Stomach (tissue), 9 donors: Measurements from ENCODE around the gene RHAG. TPM values are rescaled to one million over a fixed set of nuclear protein-coding genes. Genes with fewer than 3 reads are reported as not detected.

Experiments used
- DNase-seq, 2 donors: peaks; one replicate each; pipeline versions ENCODE4 v3.0.0 to v3.0.0-alpha.2; 2013 to 2019
- H3K27ac ChIP-seq, 5 donors: fragments of 200-600 bp in 4 of 5; sonication (generic) in 4 of 5; one replicate each; pipeline ENCODE4 v1.5.1; 2013 to 2019; ENCODE audit warnings: mild to moderate bottlenecking in 1 of 5, moderate library complexity in 1 of 5
- H3K27me3 ChIP-seq, 3 donors: fragments of 200-600 bp; sonication (generic); one replicate each; pipeline ENCODE4 v1.5.1; 2017 to 2019; ENCODE audit warnings: mixed run types in 1 of 3
- H3K36me3 ChIP-seq, 4 donors: fragments of 200-600 bp; sonication (generic); 1 replicate in 3 of 4; 2 replicates in 1 of 4; pipeline ENCODE4 v1.5.1; 2016 to 2019
- H3K4me1 ChIP-seq, 4 donors: fragments of 200-600 bp; sonication (generic); one replicate each; pipeline ENCODE4 v1.5.1; 2016 to 2019
- H3K4me3 ChIP-seq, 4 donors: fragments of 200-600 bp; sonication (generic) in 3 of 4; one replicate each; pipeline ENCODE4 v1.5.1; 2016 to 2019; ENCODE audit warnings: mild to moderate bottlenecking in 1 of 4
- H3K9me3 ChIP-seq, 4 donors: fragments of 200-600 bp; sonication (generic); one replicate each; pipeline ENCODE4 v1.5.1; 2016 to 2019
- CTCF ChIP-seq, 7 experiments: fragments of 450-650 bp in 4 of 7; fragments of 200-600 bp in 3 of 7; sonication (generic) in 3 of 7; IDR thresholded peaks; one replicate each; pipeline ENCODE4 v1.5.1; 2016 to 2019; ENCODE audit warnings: antibody characterized with exemption in 7 of 7, control low read depth in 2 of 7, mild to moderate bottlenecking in 1 of 7
- EP300 ChIP-seq: sonication (generic); formaldehyde crosslinking; IDR thresholded peaks from one replicate; pipeline ENCODE4 v1.6.1; 2017; ENCODE audit warnings: antibody characterized with exemption
- POLR2A ChIP-seq, 4 donors: fragments of 450-650 bp; IDR thresholded peaks; one replicate each; pipeline ENCODE4 v1.6.1; 2016; ENCODE audit warnings: antibody characterized with exemption in 4 of 4, control low read depth in 2 of 4, mild to moderate bottlenecking in 1 of 4, moderate library complexity in 1 of 4
- POLR2AphosphoS5 ChIP-seq, 3 donors: sonication (generic); formaldehyde crosslinking; IDR thresholded peaks; one replicate each; pipeline ENCODE4 v1.6.1; 2016; ENCODE audit warnings: antibody characterized with exemption in 3 of 3
- WGBS, 5 donors: extraction: QIAGEN DNeasy Blood & Tissue Kit in 3 of 5; methylation state at CpG; one replicate each; pipeline versions ENCODE4 v1.1.5 to v1.1.7; 2013 to 2018; 5-methylcytosine and 5-hydroxymethylcytosine counted together
- intact Hi-C: fragments of 100-400 bp; cut with DNase I; formaldehyde crosslinking; loops from one replicate; pipeline ENCODE4 v1.15.1; 2023; ENCODE audit warnings: low total_unique reads
- polyA plus RNA-seq, 3 donors: library from polyadenylated mRNA; stranded (reverse); fragments of 200-250 nt; gene quantifications; one replicate each; pipeline ENCODE4 v1.2.3, GENCODE V29; 2013
- total RNA-seq, 5 donors: library from RNA; depleted of rRNA; stranded (reverse); fragments of >200 nt; gene quantifications; one replicate each; pipeline versions ENCODE4 v1.1.0 to v1.2.3, GENCODE V29; 2014 to 2016
- donor health status: healthy with polysubstance abuse.
- donor health status: Bipolar disorder and iron deficiency.
- donor health status: healthy.

RHAG gene
- total and polyA plus RNA-seq, 8 donors, result 0.08 to 0.92 (median 0.31) TPM; not detected in 4

GRCh38 chr6:49565855-49566254 lies 70.8 kb downstream of the RHAG start:
- peaks cover 0 to 9% (median 0%) of the 10 kb centered on the region in 4 donors for H3K9me3 ChIP-seq
- no peaks in the 10 kb centered on the region for H3K36me3 ChIP-seq
- no peak overlapping the region for H3K27ac ChIP-seq
- WGBS, 5 donors, result 63 to 74% (median 71%) methylated on average over 10 of the region's 10 CpGs
- peak in 1 of 2 donors; percentile 52 for DNase-seq
- H3K27me3 ChIP-seq, result peaks cover 0 to 5% (median 0%) of the 10 kb centered on the region in 3 donors
- intact Hi-C loops, result no loop called here
- H3K4me3 ChIP-seq, result no peak overlapping the region
- TF ChIP-seq CTCF (IDR thresholded peaks at IDR 0.05) (no peak), POLR2A (IDR thresholded peaks at IDR 0.05) (no peak), EP300 (no peak), POLR2AphosphoS5 (IDR thresholded peaks at IDR 0.05) (no peak)
- H3K4me1 ChIP-seq, result peaks cover 0 to 10% (median 8%) of the 10 kb centered on the region in 4 donors

- TF ChIP-seq CTCF (IDR thresholded peaks at IDR 0.05) (no peak), POLR2AphosphoS5 (IDR thresholded peaks at IDR 0.05) (no peak), POLR2A (IDR thresholded peaks at IDR 0.05) (no peak), EP300 (no peak)
- Histone ChIP-seq H3K36me3 (no peaks in the 10 kb centered on the region), H3K9me3 (peaks cover 0 to 9% (median 0%) of the 10 kb centered on the region in 4 donors), H3K27me3 (peaks cover 0 to 5% (median 0%) of the 10 kb centered on the region in 3 donors), H3K4me3 (no peak overlapping the region), H3K27ac (no peak overlapping the region), H3K4me1 (peaks cover 0 to 6% (median 2%) of the 10 kb centered on the region in 4 donors)
- intact Hi-C loops, result no loop called here
- WGBS, 5 donors, result 47 to 57% (median 49%) methylated on average over 2 of the region's 2 CpGs
- no peak for DNase-seq
Measured at GRCh38 chr6:49565261-49565660, 71.4 kb downstream of the RHAG start.

- H3K36me3 ChIP-seq, result no peaks in the 10 kb centered on the region
- H3K4me1 ChIP-seq, result no peaks in the 10 kb centered on the region
- H3K27ac ChIP-seq, result no peak overlapping the region
- H3K27me3 ChIP-seq, result peaks cover 0 to 5% (median 0%) of the 10 kb centered on the region in 3 donors
- WGBS, 5 donors, result 68 to 76% (median 70%) methylated on average over 1 of the region's 1 CpG
- no peak overlapping the region for H3K4me3 ChIP-seq
- no peak for DNase-seq
- TF ChIP-seq CTCF (IDR thresholded peaks at IDR 0.05) (no peak), EP300 (no peak), POLR2AphosphoS5 (IDR thresholded peaks at IDR 0.05) (no peak), POLR2A (IDR thresholded peaks at IDR 0.05) (no peak)
- peaks cover 0 to 9% (median 0%) of the 10 kb centered on the region in 4 donors for H3K9me3 ChIP-seq
- intact Hi-C loops, result no loop called here
Measured at GRCh38 chr6:49564552-49564951, 72.1 kb downstream of the RHAG start.

GRCh38 chr6:49563006-49563886 lies 73.4 kb downstream of the RHAG start:
- DNase-seq, result no peak
- Histone ChIP-seq H3K36me3 (no peaks in the 10 kb centered on the region), H3K9me3 (peaks cover 0 to 9% (median 0%) of the 10 kb centered on the region in 4 donors), H3K27me3 (peaks cover 0 to 5% (median 0%) of the 10 kb centered on the region in 3 donors), H3K27ac (no peak overlapping the region), H3K4me1 (no peaks in the 10 kb centered on the region), H3K4me3 (no peak overlapping the region)
- TF ChIP-seq EP300, result no peak
- intact Hi-C loops, result no loop called here
- WGBS, 5 donors, result 55 to 84% (median 80%) methylated on average over 5 of the region's 5 CpGs

- no peak overlapping the region for H3K27ac ChIP-seq
- no peaks in the 10 kb centered on the region for H3K9me3 ChIP-seq
- intact Hi-C loops, result no loop called here
- H3K27me3 ChIP-seq, result no peaks in the 10 kb centered on the region
- TF ChIP-seq EP300 (no peak), CTCF (IDR thresholded peaks at IDR 0.05) (no peak), POLR2A (IDR thresholded peaks at IDR 0.05) (no peak), POLR2AphosphoS5 (IDR thresholded peaks at IDR 0.05) (no peak)
- H3K36me3 ChIP-seq, result no peaks in the 10 kb centered on the region
- H3K4me3 ChIP-seq, result no peak overlapping the region
- peaks cover 0 to 12% (median 0%) of the 10 kb centered on the region in 4 donors for H3K4me1 ChIP-seq
- DNase-seq, result no peak
Measured at GRCh38 chr6:49558238-49558637, 78.4 kb downstream of the RHAG start.
